GF-D8 (cell line): ENCODE measurements around the gene PLIN5.

Experiments used
- DNase-seq: peaks from one replicate; lab custom pipeline; 2025; lab: John Stamatoyannopoulos, UW

PLIN5 gene

DNA sequence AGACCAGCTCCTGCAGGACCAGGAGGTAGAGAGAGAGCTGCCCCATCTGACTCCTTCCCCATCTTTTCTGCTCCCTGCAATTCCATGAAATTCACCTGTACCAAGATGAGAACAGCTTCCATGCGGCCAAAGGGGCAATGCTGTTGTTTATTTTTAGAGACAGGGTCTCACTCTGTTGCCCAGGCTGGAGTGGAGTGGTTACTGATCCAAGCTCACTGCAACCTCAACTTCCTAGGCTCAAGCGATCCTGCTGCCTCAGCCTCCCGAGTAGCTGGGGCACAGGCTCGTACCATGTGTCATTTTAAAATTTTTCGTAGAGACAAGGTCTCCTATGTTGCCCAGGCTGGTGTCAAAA lies 13.2 kb downstream of the PLIN5 start:
- DNase-seq = no peak

- DNase-seq = no peak
These were observed 13.7 kb downstream of the PLIN5 start for GRCh38 chr19:4521170-4521887.

DNA sequence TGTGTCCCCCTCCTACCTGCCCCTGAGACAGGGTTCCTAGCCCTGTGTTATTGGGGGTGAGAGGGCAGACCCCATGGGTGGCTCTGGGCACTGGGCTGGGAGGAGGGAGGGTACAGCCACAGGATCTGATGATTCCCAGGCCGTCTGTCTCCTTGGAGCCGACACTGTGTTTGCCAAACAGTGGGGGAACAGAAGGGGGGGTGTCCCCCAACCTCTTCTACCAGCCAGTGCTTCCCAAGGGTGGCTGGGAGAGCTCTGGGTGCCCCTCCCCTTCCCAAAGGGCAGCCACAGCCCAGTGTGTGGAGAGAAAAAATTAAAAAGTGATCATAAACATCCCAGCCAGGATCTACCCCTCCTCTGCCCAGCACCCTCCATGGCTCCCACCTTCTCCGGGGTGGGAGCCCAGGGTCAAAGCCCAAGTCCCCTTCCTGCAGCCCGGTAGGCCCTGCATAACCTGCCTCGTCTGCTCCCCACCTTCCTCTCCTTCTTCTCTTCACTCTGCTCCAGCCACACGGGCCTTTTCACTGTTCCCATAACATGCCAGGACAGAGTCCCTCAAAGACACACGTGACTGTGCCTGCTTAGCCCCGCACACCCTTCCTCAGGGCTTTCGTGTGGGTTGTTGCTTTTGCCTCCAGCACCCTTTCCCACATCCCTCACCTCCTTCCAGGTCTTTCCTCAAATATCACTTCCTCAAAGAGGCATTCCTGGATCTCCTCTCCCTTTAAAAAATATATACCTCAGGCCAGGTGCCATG lies 15.3 kb downstream of the PLIN5 start:
- no peak for DNase-seq

DNA sequence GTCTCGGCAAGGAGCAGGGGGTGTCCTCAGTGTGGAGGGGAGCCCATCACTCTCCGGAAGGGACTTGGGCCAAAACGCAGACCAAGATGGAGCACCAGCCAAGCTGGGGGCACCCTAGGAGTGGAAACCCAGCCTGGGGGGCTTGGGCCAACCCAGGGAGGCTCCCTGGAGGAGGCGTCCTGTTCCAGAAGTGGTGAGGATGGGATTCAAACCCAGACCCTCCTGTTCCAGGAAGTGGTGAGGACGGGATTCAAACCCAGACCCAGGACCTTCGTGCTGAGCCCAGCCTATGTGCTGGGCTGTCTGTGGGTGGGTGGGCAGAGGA lies 15.9 kb downstream of the PLIN5 start:
- DNase-seq = no peak

DNA sequence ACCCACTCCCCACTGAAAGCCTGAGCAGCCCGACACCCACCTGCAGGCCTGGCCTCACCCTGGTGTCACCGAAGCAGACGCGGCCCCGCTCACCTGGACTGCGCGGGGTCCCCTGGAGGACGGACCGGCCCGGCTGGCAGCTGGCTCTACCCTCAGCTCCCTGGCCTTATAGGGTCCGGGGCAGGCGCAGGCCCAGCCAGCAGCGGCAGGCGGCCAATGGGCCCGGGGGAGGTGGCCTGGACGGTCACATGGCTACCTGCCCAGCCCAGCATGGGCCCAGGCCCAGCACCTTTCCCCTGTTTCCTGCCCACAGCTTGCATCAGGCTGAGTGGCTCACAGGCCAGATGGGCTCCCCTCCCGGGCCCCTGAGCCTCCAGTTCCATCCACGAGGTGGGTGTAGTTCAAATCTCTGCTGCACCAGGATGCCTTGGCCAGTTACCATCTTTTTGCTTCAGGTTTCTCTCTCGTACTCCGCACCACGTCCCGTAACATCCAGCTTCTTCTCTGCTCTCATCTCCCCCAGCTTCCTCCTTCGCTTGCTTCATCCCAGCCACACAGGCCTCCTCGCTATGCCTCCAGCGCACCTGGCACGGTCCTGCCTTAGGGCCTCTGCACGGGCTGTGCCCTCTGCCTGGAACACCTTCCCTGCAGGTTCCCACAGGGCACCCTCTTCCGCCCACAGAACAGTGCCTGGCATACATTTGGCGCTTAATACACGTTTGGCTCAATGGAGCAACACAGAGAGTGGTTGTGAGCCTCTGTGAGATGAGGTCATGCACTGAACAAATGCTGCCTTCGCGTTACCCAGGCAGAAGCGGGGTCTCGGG lies 16.5 kb downstream of the PLIN5 start, which contains the start of gene PLIN4:
Gene PLIN4, minus strand, starts transcription at position 142 of the 827 bp plus-strand sequence. CDS start 214 bp downstream, outside the sequence.
- peak; percentile 8 for DNase-seq

DNA sequence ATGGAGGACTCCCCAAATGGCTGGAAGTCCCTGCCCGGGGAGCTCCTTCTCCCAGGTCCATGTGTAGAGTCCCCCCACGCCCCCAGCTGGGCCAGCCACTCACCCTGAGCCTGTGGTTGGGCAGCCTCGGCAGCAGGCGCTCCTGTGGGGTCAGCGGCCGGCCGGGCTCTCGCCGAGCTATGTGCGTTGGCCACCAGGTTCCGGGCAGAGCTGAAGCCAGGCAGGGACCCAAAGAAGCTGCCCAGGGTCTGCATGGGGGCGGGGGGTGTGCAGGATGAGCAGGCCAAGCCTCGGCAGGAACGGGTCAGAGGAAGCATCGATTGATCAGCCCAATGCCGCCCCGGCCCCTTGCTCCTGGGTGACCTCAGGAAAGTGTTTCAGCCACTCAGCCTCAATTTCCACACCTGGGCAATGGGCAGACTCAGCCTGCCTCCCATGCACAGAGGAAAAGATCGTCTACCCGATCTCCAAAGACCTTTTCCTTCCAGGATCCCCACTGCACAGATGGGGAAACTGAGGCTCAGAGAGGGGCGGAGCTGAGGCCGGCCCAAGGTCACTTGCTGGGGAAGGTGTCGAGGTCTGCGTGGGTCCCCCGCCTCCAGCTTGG lies 17.5 kb downstream of the PLIN5 start:
- DNase-seq = no peak

- DNase-seq = no peak
These were observed 18.1 kb downstream of the PLIN5 start for GRCh38 chr19:4516939-4517300.

DNA sequence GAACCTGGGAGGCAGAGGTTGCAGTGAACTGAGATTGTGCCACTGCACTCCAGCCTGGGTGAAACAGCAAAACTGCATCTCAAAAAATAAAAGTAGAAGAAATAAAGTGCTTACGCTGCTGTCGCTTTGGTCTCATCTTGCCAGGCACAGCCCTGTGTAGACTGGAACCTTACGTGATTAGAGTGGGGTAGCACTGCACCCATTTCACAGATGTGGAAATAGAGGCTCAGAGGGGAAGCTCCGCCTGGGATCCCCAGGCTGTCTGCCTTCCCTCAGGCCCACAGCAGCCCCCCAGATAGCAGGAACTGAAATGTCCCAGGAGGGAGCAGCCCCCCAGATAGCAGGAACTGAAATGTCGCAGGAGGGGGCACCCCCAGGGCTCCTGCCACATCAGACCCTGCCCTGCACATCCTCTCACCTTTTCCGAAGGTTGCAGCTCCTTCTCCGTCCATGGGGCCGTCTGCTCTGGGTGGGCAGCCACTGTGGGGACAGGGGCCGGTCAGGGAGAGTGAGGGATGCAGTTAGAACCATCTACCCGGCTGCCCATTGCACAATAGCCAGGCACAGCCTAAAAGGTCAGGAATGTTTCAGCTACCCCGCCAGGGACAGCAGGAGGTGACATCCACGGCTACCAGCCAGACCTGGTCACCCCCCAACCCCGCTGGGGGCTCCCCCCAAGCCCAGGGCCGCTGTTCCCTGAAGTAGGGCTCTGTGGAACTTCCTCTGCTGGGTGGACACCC lies 18.7 kb downstream of the PLIN5 start:
- no peak for DNase-seq

DNA sequence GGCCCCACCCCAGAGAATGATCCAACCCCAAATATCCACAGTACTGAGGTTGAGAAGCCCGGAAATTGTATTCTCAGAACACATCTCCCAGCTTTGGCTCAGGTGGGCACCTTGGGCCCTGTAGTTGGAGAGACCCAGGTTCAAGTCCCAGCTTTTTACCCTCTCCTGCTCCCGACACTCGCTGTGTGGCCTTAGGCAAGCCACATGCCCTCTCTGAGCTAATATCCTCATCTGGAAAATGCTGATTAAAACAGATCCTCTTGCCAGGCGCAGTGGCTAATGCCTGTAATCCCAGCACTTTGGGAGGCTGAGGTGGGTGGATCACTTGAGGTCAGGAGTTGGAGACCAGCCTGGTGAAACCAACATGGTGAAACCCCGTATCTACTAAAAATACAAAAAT lies 19.3 kb downstream of the PLIN5 start:
- no peak for DNase-seq

DNA sequence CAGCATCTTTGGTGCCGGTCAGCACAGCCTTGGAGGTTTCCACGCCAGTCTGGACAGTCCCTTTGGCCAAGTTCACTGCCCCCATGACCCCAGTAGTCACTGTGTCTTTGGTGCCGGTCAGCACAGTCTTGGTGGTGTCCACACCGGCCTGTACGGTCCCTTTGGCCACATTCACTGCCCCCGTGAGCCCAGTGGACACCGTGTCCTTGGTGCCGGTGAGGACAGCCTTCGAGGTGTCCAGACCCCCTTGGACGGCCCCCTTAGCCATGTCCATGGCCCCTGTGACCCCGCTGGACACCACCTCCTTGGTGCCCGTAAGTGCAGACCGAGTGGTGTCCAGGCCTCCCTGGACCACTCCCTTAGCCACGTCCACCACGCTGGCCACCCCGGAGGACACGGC lies 21.8 kb downstream of the PLIN5 start:
- no peak for DNase-seq

GRCh38 chr19:4512070-4512469 lies 23.0 kb downstream of the PLIN5 start:
- no peak for DNase-seq

DNA sequence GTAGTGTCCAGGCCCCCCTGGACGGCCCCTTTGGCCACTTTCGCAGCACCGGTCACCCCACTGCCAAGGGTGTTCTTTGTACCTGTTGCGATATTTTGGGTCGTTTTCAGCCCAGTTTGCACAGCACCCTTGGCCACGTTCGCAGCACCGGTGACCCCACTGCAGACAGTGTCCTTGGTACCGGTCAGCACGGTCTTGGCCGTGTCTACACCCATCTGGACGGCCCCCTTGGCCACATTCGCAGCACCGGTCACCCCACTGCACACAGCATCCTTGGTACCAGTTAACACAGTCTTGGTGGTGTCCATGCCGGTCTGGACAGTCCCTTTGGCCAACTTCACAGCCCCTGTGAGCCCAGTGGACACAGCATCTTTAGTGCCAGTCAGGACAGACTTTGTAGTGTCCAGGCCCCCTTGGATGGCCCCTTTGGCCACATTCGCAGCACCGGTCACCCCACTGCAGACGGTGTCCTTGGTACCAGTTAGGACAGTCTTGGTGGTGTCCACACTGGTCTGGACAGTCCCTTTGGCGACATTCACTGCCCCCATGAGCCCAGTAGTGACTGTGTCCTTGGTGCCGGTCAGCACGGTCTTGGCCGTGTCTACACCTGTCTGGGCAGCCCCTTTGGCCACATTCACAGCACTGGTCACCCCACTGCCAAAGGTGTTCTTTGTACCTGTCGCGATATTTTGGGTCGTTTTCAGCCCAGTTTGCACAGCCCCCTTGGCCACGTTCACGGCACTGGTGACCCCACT lies 23.5 kb downstream of the PLIN5 start:
- no peak for DNase-seq

- no peak for DNase-seq
These were observed 24.4 kb downstream of the PLIN5 start for GRCh38 chr19:4510435-4511255.

DNA sequence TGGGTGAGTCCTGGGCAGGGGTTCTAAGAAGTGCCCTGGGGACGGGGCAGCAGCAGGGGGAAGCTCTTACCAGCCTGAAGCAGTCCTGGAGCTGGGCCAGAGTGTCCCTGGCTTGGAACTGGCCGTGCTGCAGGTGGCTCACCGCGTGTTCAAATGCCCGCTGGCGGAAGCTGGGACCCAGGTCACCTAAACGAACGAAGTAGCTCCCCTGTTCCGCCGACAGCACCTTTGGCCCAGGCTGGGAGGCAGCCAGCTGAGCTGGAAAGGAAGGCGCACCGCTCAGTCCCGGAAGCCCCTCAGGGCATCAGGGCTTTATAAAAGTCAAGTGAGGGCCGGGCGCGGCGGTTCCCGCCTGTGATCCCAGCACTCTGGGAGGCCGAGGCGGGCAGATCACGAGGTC lies 26.3 kb downstream of the PLIN5 start:
- no peak for DNase-seq

- DNase-seq = no peak
These were observed 27.2 kb downstream of the PLIN5 start for GRCh38 chr19:4507804-4508203.

DNA sequence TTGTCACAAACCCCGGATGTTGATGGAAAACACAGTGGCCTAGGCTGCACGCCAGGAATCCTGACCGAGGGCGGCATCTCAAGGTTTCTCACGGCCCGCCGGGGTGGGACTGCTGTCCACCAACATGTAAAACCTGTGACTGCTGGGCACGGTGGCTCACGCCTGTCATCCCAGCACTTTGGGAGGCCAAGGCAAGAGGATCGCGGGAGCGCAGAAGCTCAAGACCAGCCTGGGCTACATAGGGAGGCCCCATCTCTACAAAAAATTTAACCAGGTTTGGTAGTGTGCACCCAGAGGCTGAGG lies 27.9 kb downstream of the PLIN5 start:
- no peak for DNase-seq

DNA sequence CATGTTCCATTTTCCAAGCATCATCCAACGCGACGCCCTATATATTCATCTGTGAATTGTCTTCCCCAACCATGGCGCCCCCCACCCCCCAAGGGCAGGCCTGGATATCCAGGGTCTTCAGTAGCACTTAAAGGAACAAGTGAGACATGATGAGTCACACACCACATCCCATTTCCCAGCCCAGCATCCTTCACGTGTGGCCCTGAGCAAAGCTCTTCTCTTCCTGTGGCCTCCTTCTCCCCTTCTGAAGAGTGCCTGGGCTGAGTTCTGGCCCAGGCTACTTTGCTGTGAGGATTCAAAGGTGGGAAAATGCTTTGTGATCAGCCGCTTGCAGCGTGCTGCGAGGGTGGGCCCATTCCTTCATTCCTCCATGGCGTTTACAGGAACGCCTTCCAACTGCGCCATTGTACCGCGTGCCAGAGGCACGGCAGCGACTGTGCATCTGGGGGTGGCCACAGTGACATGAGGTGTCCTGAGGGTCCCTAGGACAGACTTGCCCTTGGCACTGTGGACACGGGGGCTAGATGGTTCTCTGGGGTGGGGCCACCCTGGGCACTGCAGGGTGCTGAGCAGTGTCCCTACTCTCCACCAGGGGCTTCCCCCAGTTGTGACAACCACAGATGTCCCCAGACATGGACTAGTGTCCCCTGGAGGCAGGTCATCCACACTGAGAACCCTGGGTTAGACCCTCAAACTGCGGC lies 28.4 kb downstream of the PLIN5 start:
- DNase-seq = no peak

DNA sequence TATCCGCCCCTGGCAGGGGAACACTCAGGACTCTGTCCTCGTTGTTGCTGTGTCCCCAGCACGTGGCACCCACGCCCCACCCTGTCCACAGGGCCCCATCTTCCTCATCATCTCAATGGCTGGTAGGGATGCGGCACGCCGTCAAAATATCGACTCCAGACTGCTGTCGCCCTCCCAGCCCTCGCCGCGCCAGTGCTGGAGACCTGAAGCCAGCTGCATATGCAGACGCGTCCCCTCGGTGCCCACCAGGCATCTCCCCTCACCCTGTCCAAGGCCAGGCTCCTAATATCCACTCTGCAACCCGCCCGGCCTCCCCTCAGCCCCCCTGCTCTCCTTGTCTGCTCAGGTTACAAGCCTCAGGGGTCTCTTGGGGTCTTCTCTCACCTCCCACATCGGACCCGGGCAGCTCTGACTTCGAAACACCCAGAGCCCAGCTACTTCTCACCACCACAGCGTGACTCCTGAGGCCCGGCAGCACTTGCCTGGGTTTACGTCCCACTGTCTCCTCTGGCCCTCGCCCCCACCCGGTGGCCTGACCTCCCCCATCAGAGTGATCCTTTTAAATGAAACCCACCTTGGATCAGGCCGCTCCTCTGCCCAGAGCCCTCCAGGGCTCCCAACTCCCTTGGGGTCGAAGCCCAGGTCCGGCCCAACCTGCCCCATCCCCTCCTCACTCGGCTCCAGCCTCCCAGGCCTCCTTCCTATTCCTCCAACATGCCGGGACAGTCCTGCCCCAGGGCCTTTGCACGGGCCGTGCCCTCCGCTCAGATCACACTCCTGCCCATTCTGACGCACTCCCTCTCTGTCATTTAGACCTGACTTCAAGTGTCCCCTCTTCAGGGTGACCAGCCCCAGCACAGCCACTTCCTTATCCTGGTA lies 29.2 kb downstream of the PLIN5 start:
- DNase-seq = no peak
